HG03469 (cell line): ENCODE results near the gene NOP14.
"Not testable (repeated sequence)": the region's sequence is repeated elsewhere in the genome, so short reads cannot be mapped to it uniquely, and the experiment has no call there.

ENCODE experiments used
- ATAC-seq: cut with Tn5 transposase; IDR thresholded peaks from one replicate; pipeline ENCODE4 v1.9.1; 2021; ENCODE audit warnings: mild to moderate bottlenecking, moderate library complexity, moderate number of reproducible peaks; ENCODE audit not compliant: unreplicated experiment

NOP14 gene

GRCh38 chr4:2932951-2933565 is 30.1 kb downstream of the NOP14 start:
- no peak for ATAC-seq

- no peak for ATAC-seq
Measured at GRCh38 chr4:2932321-2932950, 30.8 kb downstream of the NOP14 start.

- no peak for ATAC-seq
Measured at GRCh38 chr4:2931512-2932301, 31.5 kb downstream of the NOP14 start.

- ATAC-seq, result no peak
Measured at GRCh38 chr4:2930758-2931511, 32.3 kb downstream of the NOP14 start.

- no peak for ATAC-seq
Measured at GRCh38 chr4:2930135-2930757, 33.0 kb downstream of the NOP14 start.

GRCh38 chr4:2929469-2929868 is 33.7 kb downstream of the NOP14 start:
- no peak for ATAC-seq

- no peak for ATAC-seq
Measured at GRCh38 chr4:2928242-2929176, 34.7 kb downstream of the NOP14 start.

- ATAC-seq, result no peak
Measured at GRCh38 chr4:2927696-2928075, 35.5 kb downstream of the NOP14 start.

- ATAC-seq, result no peak
Measured at GRCh38 chr4:2927016-2927695, 36.0 kb downstream of the NOP14 start.

GRCh38 chr4:2925931-2926860 is 37.0 kb downstream of the NOP14 start:
- ATAC-seq, result no peak

- no peak for ATAC-seq
Measured at GRCh38 chr4:2925496-2925895, 37.7 kb downstream of the NOP14 start.

GRCh38 chr4:2924765-2925301 is 38.4 kb downstream of the NOP14 start:
- ATAC-seq, result no peak

- ATAC-seq, result no peak
Measured at GRCh38 chr4:2924286-2924685, 38.9 kb downstream of the NOP14 start.

GRCh38 chr4:2923668-2924173 is 39.5 kb downstream of the NOP14 start:
- no peak for ATAC-seq

GRCh38 chr4:2923141-2923551 is 40.1 kb downstream of the NOP14 start:
- no peak for ATAC-seq

- ATAC-seq, result not testable (repeated sequence)
Measured at GRCh38 chr4:2922453-2923101, 40.6 kb downstream of the NOP14 start.

- ATAC-seq, result not testable (repeated sequence)
Measured at GRCh38 chr4:2918714-2919113, 44.5 kb downstream of the NOP14 start.
